ENCODE measurements around the gene PRXL2B. TPM values are rescaled to one million over a fixed set of nuclear protein-coding genes. Genes with fewer than 3 reads are reported as not detected.

The PRXL2B gene
- total and polyA plus RNA-seq, 4 donors = 4.6 to 10.2 (median 8.1) TPM

DNA sequence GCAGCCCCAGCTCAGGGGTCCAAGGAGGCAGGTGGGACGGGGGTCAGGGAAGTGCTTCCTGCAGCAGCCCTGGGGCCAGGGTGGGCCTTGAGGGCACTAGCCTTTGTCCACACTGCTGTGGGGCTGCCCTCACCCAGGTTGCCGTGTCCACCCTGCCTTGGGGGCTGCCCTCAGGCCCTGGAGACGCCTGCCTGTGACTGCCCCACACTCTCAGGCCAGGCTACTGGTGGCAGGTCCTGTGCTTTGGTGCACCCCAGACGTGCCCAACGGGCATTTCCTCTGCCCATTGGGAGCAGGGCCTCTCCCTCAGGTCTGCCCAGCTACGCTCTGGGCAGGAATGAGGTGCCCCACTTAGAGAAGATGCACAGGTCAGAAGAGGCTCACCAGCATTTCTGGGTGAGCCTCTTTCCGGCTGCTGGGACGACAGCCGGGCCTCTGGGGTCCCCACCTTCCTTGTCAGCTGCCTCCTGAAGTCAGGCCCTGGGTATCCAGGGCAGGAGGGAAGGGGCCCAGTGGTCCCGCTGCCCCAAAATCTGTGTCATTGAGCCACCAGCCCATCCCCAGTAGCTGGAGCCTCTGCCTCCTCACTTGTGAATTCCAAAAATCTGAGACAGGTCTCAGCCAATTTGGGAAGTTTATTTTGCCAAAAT is 48.9 kb downstream of the PRXL2B start (continued):
- TF ChIP-seq, protein P1, sequence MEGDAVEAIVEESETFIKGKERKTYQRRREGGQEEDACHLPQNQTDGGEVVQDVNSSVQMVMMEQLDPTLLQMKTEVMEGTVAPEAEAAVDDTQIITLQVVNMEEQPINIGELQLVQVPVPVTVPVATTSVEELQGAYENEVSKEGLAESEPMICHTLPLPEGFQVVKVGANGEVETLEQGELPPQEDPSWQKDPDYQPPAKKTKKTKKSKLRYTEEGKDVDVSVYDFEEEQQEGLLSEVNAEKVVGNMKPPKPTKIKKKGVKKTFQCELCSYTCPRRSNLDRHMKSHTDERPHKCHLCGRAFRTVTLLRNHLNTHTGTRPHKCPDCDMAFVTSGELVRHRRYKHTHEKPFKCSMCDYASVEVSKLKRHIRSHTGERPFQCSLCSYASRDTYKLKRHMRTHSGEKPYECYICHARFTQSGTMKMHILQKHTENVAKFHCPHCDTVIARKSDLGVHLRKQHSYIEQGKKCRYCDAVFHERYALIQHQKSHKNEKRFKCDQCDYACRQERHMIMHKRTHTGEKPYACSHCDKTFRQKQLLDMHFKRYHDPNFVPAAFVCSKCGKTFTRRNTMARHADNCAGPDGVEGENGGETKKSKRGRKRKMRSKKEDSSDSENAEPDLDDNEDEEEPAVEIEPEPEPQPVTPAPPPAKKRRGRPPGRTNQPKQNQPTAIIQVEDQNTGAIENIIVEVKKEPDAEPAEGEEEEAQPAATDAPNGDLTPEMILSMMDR (IDR thresholded peaks at IDR 0.05; ENCODE audit: low read depth, low read length, missing input control) = no peak
- TF ChIP-seq RXRA (IDR thresholded peaks at IDR 0.05) (no peak), RAD21 (IDR thresholded peaks at IDR 0.05) (no peak)

DNA sequence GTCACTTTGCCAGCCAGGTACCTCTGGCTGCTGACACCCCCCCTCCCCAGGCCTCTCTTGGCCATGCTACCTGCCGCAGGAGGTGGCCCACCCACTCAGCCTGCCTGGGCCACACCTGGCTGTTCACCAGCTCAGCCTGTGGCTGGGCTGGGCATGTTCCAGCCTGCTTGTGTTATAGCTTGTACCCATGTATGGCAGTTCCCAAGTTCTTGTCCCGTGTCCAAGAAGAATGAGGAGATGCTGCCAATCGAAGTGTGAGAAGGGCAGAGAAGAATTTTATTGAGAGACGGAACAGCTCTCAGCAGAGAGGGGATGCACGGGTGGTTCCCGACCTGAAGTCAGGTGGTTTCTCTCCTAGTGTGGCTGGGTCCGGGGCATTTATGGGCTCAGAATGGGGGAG is 50.2 kb downstream of the PRXL2B start:
- H3K9ac ChIP-seq (ENCODE audit: low read depth in 1 of 2, low read length in 2 of 2) = no peak overlapping the region
- peaks cover 0 to 5% (median under 1%) of the 10 kb centered on the region in 4 donors for H3K4me1 ChIP-seq (ENCODE audit: control insufficient read depth in 4 of 4, insufficient read depth in 4 of 4, low read length in 3 of 4)
- DNase-seq (ENCODE audit: low spot score) = no peak
- peak overlapping the region in 1 of 3 donors; percentile 22 for H3K4me3 ChIP-seq (ENCODE audit: low read depth in 1 of 3, low read length in 3 of 3)
- WGBS = 93% methylated on average over 7 of the region's 7 CpGs
- TF ChIP-seq SP1 (IDR thresholded peaks at IDR 0.05) (no peak), TAF1 (conservative IDR thresholded peaks at IDR 0.05) (no peak), FOXA2 (IDR thresholded peaks at IDR 0.05) (no peak), GABPA (IDR thresholded peaks at IDR 0.05 in 1 of 2, conservative IDR thresholded peaks at IDR 0.05 in 1 of 2) (no peak), NR2F2 (IDR thresholded peaks at IDR 0.05) (no peak), RXRA (IDR thresholded peaks at IDR 0.05) (no peak), EGR1 (IDR thresholded peaks at IDR 0.05; ENCODE audit: low read depth in 2 of 2) (no peak), HNF4G (IDR thresholded peaks at IDR 0.05) (no peak), HNF4A (conservative IDR thresholded peaks at IDR 0.05) (no peak), JUND (IDR thresholded peaks at IDR 0.05) (no peak), FOXA1 (IDR thresholded peaks at IDR 0.05) (no peak), RAD21 (IDR thresholded peaks at IDR 0.05) (no peak), YY1 (IDR thresholded peaks at IDR 0.05) (no peak)
- TF ChIP-seq, protein P2, sequence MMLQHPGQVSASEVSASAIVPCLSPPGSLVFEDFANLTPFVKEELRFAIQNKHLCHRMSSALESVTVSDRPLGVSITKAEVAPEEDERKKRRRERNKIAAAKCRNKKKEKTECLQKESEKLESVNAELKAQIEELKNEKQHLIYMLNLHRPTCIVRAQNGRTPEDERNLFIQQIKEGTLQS (IDR thresholded peaks at IDR 0.05) = no peak
- TF ChIP-seq, protein P3, sequence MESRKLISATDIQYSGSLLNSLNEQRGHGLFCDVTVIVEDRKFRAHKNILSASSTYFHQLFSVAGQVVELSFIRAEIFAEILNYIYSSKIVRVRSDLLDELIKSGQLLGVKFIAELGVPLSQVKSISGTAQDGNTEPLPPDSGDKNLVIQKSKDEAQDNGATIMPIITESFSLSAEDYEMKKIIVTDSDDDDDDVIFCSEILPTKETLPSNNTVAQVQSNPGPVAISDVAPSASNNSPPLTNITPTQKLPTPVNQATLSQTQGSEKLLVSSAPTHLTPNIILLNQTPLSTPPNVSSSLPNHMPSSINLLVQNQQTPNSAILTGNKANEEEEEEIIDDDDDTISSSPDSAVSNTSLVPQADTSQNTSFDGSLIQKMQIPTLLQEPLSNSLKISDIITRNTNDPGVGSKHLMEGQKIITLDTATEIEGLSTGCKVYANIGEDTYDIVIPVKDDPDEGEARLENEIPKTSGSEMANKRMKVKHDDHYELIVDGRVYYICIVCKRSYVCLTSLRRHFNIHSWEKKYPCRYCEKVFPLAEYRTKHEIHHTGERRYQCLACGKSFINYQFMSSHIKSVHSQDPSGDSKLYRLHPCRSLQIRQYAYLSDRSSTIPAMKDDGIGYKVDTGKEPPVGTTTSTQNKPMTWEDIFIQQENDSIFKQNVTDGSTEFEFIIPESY (IDR thresholded peaks at IDR 0.05) = no peak
- TF ChIP-seq, protein P4, sequence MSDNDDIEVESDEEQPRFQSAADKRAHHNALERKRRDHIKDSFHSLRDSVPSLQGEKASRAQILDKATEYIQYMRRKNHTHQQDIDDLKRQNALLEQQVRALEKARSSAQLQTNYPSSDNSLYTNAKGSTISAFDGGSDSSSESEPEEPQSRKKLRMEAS (IDR thresholded peaks at IDR 0.05) = no peak
- TF ChIP-seq, protein P5, sequence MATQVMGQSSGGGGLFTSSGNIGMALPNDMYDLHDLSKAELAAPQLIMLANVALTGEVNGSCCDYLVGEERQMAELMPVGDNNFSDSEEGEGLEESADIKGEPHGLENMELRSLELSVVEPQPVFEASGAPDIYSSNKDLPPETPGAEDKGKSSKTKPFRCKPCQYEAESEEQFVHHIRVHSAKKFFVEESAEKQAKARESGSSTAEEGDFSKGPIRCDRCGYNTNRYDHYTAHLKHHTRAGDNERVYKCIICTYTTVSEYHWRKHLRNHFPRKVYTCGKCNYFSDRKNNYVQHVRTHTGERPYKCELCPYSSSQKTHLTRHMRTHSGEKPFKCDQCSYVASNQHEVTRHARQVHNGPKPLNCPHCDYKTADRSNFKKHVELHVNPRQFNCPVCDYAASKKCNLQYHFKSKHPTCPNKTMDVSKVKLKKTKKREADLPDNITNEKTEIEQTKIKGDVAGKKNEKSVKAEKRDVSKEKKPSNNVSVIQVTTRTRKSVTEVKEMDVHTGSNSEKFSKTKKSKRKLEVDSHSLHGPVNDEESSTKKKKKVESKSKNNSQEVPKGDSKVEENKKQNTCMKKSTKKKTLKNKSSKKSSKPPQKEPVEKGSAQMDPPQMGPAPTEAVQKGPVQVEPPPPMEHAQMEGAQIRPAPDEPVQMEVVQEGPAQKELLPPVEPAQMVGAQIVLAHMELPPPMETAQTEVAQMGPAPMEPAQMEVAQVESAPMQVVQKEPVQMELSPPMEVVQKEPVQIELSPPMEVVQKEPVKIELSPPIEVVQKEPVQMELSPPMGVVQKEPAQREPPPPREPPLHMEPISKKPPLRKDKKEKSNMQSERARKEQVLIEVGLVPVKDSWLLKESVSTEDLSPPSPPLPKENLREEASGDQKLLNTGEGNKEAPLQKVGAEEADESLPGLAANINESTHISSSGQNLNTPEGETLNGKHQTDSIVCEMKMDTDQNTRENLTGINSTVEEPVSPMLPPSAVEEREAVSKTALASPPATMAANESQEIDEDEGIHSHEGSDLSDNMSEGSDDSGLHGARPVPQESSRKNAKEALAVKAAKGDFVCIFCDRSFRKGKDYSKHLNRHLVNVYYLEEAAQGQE (IDR thresholded peaks at IDR 0.05) = no peak
- TF ChIP-seq, protein P1 (IDR thresholded peaks at IDR 0.05; ENCODE audit: low read depth, low read length, missing input control) = no peak
- no peak overlapping the region for H3K27ac ChIP-seq (ENCODE audit: low read depth in 1 of 2, low read length in 2 of 2)
- H3K36me3 ChIP-seq (ENCODE audit: control insufficient read depth in 4 of 4, insufficient read depth in 3 of 4, low read depth in 1 of 4, low read length in 3 of 4) = no peaks in the 10 kb centered on the region
- peaks cover 0 to 15% (median 8%) of the 10 kb centered on the region in 4 donors for H3K9me3 ChIP-seq (ENCODE audit: control insufficient read depth in 4 of 4, low read length in 3 of 4)
- H3K27me3 ChIP-seq (ENCODE audit: control insufficient read depth in 4 of 4, insufficient read depth in 4 of 4, low read length in 3 of 4) = no peaks in the 10 kb centered on the region
